Right lobe of liver (tissue), 4 donors: ENCODE data around the gene SLC5A9.
"Not testable (repeated sequence)": the region's sequence is repeated elsewhere in the genome, so short reads cannot be mapped to it uniquely, and the experiment has no call there.

ENCODE experiments used
- POLR2A ChIP-seq: fragments of 450-650 bp; IDR thresholded peaks from one replicate; pipeline ENCODE4 v1.6.1; 2017; ENCODE audit warnings: antibody characterized with exemption, mild to moderate bottlenecking
- TF ChIP-seq, protein P1 (sequence below), 4 donors: fragments of 200-600 bp in 3 of 4; fragments of 450-650 bp in 1 of 4; IDR thresholded peaks; one replicate each; pipeline versions ENCODE4 v1.5.1 to v1.8.0; 2016 to 2022; ENCODE audit warnings: antibody characterized with exemption in 4 of 4, mild to moderate bottlenecking in 2 of 4
- donor health status: DM: no; HTN: no; CAD: no.
- donor health status: DM: no; HTN: no; CAD: no.
- donor health status: DM: no; HTN: yes; CAD: no.

DNA sequence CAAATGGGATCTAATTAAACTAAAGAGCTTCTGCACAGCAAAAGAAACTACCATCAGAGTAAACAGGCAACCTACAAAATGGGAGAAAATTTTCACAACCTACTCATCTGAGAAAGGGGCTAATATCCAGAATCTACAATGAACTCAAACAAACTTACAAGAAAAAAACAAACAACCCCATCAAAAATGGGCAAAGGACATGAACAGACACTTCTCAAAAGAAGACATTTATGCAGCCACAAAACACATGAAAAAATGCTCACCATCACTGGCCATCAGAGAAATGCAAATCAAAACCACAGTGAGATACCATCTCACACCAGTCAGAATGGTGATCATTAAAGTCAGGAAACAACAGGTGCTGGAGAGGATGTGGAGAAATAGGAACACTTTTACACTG lies 59.8 kb downstream of the SLC5A9 start:
- TF ChIP-seq, protein P1, sequence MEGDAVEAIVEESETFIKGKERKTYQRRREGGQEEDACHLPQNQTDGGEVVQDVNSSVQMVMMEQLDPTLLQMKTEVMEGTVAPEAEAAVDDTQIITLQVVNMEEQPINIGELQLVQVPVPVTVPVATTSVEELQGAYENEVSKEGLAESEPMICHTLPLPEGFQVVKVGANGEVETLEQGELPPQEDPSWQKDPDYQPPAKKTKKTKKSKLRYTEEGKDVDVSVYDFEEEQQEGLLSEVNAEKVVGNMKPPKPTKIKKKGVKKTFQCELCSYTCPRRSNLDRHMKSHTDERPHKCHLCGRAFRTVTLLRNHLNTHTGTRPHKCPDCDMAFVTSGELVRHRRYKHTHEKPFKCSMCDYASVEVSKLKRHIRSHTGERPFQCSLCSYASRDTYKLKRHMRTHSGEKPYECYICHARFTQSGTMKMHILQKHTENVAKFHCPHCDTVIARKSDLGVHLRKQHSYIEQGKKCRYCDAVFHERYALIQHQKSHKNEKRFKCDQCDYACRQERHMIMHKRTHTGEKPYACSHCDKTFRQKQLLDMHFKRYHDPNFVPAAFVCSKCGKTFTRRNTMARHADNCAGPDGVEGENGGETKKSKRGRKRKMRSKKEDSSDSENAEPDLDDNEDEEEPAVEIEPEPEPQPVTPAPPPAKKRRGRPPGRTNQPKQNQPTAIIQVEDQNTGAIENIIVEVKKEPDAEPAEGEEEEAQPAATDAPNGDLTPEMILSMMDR (IDR thresholded peaks at IDR 0.05): not testable (repeated sequence)
- not testable (repeated sequence) for TF ChIP-seq POLR2A
